LoVo (cell line): ENCODE data around the gene MAP2K4.

Experiments
- DNase-seq: peaks from one replicate; pipeline ENCODE4 v3.0.0-alpha.2; 2016; ENCODE audit warnings: low spot score

MAP2K4 gene

DNA sequence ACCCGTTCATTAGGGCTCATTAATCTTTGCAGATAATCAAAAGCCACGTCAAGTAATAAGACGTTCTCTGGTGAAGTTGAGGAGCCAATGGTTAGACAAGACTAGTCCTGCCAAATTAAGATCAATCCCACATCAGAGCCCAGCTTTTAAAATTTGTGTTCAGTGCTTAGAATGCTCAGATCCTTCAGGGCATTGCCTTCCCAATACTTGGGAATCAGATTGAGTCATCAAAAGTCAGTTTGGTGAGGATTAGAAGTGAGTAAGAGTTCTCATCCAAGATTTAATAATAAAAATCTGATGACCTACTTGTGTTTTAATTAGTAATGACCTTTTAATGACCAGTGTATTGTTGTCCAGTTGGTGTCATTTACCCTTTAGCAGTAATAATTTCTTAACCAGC, 19.8 kb downstream of the MAP2K4 start:
- DNase-seq, result no peak

DNA sequence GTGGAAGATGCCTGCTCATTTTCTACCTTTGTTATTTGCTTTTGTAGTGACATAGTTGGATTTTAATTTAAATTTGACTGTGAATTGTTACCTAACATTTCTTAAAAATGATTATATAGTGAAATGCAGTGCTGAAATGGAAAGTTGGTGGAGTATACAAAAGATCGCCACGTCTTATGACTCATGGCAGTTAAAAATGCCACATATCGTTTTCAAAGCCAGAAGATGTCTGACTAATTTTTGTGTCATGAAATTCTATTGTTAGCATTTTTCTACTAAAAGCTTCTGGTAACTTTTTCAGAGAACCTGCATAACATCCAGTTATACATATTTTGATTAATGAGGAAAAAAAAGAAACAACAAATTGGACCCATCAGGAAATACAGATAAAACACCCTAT, 20.6 kb downstream of the MAP2K4 start:
- DNase-seq, result peak; percentile 15

DNA sequence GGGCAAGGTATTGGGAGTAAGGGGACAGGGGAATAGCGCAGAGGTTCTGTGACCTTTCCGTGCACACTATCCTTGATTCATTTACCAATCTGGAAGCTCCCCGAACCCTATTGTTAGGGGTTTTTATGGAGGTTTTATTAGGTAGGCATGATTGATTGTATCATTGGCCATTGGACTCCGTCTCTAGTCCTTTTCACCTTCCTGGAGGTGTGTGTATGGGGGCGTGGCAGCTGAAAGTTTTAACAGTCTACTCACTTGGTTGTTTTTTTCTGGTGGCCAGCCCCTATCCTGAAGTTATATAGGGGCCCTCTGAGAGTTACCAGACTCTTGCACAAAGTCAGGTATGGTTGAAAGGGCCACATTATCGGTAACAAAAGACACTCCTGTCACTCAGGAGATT, 23.0 kb downstream of the MAP2K4 start:
- no peak for DNase-seq

DNA sequence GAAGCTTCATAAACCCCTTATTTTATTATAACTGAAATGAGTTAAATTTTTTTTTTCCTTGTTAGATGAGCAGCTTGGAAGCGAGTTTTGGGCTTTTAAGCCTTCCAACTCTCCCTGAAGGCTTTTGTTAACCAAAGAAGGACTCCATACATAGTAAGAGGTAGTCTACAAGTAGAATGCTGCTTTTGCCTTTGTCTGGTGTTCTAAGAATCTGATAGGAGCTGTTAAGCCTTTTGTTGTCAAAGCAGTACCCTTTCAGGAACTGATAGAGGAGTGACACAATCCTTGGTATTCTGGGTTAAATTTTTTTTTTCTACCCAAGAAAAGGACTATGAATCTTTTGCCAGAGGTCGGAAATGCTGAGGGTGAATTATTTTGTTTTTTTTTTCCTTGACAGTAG, 26.1 kb downstream of the MAP2K4 start:
- DNase-seq, result no peak

DNA sequence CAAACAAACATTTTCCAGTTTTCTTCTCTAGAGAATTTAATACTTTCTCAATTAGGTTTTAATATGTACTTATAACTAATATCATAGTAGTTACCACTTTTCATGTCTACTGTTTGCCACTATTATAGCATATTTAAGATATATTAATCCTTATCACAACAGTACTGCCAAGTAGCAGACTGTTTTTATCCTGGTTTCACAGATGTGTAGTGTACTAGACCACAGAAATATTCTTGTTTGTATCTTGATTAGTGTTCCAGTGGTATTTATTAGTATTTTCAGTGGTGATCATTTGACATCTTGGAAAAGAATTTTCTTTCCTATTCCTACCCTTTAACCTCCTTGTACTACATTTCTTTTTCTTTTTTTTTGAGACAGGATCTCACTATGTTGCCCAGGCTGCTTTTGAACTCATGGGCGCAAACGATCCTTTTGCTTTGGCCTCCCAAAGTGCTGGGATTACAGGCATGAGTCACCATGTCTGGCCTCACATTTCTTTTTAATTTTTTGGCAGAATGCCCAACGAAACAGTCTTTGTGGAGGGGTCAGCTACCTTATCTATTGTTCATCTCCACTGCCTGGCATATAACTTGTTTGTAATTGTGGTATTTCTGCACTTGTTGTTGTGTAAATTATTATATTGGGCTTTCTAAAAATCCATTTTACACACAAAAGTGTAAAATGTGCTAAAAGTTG, 27.2 kb downstream of the MAP2K4 start:
- DNase-seq, result peak; percentile 11

DNA sequence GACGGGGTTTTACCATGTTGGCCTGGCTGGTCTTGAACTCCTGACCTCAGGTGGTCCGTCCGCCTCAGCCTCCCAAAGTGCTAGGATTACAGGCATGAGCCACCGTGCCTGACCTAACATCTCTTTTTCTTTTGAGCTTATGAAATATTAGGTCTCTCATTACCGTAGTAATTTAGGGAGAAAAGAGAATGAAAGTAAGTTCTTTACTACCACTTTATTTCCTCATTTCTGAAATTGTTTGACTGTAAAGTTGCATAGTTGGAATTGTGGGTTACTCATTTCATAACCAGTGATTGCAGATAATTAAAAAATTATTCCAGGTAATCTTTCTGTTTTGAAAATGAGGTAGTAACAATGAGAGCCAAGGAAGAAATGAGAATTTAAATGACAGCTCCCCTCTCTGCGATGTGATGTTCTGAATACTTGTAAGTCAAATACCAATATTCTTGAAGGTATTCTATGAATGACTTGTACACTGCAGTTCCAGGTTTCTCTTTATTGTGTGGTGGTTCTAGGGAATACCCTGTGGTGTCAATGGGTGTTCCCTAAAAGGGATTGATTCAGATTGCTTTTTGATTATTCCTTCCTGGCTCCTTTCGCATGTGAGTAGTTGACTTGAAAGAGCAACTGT, 28.3 kb downstream of the MAP2K4 start:
- no peak for DNase-seq

DNA sequence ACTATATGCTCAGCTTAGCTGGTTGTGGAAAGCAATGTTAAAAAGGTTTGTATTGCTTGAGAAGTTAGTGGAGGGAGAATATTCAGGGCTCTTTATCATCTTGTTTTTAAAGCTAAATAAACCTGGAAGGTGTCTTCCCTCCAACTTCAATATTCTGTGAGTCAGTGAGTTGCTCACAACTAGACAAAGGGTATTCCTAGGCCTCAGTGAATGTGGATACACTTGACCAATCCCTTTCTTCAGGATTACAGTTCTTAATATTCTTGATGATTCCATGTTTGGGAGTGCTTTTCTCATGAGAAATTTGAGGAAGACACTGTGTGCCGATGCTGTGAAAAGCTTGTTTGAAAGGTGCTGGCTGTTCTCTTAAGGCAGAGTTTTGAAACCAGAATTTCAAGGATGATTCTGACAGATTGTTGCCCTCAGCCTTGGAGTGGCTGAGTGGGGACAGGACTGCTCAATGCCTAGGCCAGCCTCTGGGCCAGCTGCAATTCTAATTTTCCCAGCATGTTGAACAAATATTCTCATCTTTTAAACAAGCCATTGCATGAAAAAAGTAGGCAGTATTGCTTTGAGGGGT, 30.1 kb downstream of the MAP2K4 start:
- DNase-seq, result no peak

DNA sequence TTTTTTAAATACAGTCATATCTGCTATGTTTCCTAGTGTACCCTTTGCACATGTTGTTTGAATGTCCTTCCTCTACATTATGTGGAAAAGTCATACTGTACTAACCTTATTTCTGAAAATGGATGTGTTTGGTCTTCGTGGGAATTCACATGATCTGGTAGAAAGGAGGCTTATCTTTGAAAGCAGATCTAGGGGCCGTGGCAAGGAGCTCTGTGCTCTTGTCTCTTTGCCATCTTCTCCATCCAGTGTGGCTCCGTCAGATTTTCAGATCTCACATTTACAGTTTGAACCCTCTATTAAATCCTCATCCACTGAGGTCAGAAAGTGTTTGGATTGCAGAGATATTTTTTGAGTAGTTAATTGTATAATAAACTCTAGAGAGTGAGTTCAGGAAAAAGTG, 32.9 kb downstream of the MAP2K4 start:
- no peak for DNase-seq

DNA sequence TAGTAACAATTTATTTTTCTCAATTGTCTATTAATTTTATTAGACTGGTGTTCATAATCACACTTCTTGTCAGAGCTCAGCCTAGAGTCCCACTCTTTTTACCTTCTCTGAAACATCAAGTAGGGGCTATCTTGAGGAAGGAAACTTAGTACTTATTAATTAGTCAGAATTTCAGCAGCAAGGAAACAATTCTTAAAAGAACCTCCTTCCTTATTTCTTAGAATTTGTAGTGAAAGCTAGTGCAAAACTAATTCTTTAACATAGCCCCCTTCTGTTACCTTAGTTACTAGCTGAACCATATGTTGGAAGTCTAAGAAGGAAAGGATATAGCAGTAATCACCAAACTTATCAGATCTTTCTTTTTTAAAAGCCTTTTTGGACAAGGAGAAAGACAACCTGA, 35.2 kb downstream of the MAP2K4 start:
- no peak for DNase-seq

DNA sequence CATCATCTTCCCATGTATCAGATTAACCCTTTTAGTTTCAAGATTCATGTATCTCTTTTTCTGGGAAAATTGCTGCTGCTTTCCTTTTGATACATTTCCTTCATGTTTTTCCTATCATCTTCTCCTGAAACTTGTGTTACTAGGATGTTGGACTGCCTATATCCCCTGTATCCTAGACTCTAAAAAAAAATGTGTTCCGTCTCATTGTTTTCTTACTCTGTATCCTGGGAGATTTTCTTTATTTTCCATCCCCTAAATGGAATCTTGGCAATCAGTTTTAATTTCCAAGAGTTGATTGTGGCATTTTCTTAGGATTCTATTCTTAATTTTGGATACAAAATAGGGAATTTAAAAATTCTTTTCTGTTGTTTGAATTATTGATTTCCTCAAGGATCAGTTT, 36.8 kb downstream of the MAP2K4 start:
- no peak for DNase-seq

DNA sequence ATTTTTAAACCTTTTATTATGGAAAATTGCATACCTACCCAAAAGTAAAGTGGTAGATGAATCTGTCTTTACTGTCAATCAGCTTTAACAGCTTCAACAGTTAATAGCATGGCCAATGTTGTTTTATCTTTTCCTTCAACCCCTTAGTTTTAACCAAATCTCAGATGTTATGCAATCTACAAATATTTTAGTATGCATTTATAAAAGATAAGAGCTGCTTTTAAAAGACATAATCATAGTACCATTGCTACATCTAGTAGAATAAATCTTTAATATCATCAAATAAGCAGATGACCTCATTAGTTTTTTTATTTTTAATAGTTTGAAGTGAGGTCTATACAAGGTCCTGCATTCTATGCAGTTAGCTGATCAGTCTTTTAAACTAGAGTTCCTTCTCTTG, 37.9 kb downstream of the MAP2K4 start:
- no peak for DNase-seq

DNA sequence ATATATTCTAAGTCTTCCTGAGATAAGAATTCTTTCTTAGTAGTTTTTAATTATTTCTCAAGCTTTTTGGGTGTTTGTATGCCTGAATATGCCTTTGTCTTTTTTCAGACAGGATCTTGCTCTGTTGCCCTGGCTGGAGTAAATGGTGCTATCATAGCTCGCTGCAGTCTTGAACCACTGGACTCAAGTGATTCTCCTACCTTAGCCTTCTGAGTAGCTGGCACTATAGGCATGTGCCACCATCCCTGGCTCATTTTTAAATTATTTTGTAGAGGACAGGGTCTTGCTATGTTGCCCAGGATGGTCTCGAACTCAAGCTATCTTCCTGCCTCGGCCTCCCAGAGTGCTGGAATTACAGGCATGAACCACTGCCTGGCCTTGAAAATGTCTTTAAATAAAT, 41.6 kb downstream of the MAP2K4 start:
- no peak for DNase-seq

DNA sequence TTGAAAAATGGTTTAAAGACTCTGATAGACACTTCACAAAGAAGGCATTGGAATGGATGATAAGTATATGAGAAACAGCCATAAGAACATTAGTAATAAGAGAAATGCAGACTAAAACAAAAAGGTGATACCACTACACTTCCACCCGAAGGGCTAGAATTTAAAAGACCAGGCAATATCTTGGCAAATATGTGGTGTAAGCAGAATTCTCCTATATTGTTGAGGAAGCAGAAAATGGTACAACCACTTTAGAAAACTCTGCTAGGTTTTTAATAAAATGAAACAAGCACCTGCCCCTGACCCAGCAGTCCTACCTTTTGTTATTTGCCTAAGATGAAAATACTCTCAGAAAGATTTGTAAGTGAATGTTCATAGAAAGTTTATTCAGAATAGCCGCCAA, 43.7 kb downstream of the MAP2K4 start:
- DNase-seq, result no peak

DNA sequence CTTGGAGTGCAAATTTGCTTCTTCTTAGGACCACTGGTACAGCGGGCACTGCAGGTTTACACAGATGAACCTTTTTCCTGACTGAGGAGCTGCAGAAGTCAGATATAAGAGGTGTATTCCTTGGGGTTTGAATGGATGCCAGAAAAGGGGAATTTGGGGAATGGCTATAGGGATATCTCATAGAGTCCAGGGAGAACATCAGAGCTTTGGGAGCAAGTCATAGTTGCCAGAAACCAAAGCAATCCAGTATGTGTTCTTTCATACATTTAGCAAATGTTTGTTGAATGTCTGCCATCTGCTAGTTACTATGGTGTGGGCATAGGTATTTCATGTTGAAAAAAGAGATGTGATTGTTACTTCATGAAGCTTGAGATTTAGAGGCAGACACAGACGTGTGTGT, 46.8 kb downstream of the MAP2K4 start:
- DNase-seq, result no peak

DNA sequence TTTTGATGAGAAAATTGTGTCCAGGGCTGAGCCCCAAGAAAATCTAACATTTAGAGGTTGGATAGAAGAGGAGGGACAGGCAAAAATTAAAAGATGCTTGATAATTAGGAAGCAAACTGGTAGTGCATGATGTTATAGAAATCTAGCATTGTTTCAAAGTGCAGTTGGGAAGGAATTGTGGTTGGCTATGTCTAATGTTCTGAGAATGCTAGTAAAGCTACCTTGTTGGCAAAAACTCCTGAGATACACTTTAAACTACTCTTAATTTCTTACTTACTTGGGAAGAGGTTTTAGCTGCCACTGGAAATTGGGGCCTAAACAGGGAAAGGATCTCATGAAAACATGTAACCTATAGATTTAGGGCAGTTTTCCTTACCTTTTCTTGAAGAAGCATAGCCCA, 48.3 kb downstream of the MAP2K4 start:
- no peak for DNase-seq

DNA sequence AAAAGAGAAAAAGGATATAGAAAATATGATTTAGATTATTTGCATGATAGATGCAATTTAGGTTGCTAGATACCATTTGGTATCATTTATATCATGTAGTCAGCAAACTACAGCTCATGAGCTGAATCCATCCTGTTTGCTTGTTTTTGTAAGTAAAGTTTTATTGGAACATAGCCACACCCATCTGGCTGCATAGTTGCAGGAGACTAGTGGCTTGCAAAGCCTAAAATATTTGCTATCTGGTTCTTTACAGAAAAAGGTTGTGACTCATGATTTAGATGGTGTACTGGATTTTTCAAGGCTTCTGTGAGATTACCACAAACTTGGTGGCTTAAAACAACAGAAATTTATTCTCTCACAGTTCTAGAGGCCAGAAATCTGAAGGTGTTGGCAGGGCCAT, 49.9 kb downstream of the MAP2K4 start:
- no peak for DNase-seq

DNA sequence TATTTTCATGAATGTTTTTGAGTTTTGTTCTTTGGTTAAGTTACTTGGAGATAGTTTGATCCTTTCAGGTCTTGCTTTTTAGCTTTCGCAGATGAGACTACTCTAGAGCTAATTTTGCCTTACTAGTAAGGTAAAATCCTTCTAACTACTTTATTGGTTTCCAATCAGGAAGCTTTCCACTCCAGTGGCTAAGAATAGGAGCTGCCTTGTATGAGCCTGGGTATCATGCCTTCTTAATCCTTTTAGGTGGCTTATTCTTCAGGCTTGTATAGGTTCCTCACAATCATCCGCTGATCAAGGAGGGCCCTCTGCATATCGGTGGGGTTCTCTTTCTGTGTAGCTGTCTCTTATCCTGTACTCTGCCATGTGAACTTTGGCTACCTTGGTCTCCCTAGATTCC, 53.7 kb downstream of the MAP2K4 start:
- DNase-seq, result no peak

DNA sequence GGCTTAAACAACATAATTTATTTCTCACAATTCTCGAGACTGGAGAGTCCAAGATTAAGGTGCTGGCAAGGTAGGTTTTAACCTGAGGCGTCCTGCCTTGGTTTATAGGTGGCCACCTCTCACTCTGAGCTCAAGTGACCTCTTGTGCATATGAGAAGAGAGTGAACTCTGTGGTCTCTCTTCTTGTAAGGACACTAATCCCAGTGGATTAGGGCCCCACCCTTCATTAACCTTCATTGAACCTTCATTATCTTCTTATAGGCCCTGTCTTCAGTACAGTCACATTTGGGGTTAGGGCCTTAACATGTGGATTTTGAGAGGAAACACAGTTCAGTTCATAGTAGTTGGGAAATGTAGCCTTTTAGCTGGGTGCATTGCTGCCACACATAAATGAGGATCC, 57.1 kb downstream of the MAP2K4 start:
- no peak for DNase-seq

DNA sequence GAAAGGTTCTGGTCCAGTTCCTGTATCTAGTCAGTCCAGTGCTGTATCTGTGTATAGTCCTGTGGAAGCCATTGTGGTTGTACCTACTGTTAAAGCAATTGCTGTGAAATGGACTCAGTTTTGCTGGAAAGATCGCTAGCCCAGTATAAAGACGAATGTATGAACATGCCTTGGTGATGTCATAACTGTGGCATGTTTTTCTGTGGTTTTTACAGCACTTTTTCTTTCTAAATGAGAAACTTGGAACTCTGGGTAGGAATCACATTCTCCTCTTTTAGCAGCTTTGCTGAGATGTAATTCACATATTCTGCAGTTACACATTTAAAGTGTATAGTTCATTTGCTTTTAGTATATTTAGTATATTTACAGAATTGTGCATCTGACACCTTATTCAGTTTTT, 58.1 kb downstream of the MAP2K4 start:
- DNase-seq, result no peak

DNA sequence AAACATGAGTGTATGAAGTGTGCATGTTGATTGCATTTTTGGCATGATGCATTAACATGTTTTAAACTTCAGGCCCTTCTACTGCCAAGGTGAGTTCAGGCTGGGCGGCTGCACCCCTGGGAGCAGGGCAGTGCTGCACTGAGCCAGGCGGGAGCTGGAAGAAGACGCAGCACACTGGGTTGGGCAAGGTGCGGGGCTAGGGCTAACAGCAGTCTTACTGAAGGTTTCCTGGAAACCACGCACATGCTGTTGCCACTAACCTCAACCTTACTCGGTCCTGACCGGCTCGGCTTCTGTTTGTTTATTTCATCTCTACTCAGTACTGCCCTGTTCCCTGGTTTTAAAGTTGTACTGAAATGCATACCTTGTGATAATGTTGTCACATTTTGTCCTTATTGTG, 61.0 kb downstream of the MAP2K4 start:
- no peak for DNase-seq

DNA sequence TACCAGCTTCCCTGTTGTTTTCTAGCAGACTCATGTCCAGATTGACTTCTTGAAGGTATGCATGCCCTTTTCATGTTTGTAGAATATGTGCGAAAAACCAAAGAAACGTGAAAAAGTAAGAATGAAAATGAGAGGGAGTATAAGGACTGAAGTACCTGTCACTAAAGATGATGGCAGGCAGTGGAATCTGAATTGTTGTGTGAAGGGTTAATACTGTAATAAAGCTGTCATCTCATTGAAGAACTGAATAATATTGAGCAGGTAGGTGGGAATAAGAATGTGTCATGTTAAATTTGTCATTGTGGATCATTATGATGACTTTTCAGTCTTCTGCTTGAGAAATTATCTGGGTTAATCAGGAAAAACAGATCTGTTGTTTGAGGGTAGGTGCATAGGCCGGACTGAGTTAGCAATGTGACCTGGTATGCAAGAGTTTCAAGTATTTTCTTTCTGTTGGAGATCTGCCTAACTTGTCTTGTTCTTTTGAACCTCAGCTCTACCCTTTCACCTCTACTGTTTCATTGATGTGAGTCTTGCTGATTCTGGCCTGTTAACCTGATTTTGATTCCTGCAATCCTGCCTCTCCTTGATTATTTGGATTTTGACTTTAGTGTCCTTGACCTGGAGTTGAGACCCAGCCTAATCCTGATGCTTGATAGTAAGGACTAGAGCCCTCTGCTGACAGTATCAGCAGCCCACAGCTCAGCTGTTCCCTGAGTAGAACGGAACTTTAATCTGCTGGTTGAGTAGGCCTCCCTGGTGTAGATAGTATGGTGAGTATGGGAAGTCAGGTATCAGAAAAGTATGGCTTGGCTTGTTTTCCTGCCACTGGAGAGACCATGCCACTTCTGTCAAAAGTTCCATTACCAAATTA, 64.6 kb downstream of the MAP2K4 start:
- DNase-seq, result no peak

DNA sequence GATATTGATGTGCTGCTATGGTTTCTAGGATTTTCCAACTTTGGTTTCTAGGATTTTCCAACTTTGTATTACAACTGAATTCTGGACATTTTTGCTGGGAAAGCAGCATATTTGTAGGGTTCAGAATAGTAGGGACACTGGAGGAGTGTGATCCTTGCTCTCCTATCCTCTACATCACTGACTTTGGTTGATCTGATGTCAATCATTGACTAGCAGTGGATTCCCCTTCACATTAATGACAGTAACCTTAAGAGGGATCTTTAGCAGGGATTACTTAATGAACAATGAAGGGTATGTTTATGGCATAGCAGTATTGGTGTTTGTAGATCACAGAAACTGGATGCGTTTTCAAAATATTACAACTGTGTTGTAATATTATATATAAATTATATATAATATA, 67.4 kb downstream of the MAP2K4 start:
- DNase-seq, result no peak

DNA sequence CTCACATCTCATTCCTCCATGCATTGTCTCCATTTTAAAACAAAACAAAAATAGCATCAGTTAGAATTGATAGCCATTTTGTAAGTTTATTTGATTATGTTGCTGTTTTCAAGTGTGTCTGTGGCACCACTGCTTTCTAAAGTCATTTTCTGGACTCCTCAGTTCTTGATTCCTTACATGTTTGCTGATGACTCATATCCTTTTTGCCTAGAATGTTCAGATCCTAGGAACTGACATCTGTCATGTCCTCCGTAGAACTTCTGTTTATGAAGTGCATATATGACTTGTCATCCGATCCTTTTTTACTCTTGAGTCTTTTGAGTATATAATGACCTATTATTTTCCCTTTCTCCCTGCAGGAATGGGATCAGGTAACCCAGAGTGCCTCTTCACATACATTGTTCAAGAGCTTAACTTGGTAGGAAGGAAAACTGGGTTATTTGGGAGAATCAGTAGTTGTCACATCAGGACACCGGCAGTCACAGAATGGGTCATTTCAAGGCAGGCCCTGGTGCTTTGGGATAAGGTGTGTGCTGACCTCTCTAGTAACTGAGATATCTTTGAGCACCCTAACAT, 69.2 kb downstream of the MAP2K4 start:
- no peak for DNase-seq
